Mesenchymal stem cell (in vitro differentiated cells and primary cell): Measurements from ENCODE around the gene FRMPD1.

Experiments used
- DNase-seq: peaks from one replicate; pipeline ENCODE4 v3.0.0-alpha.2; 2013
- H2AFZ ChIP-seq: one replicate; pipeline ENCODE4 v1.6.1; 2013; ENCODE audit warnings: low read depth, mild to moderate bottlenecking, control low read depth, inconsistent platforms, low read length, moderate library complexity
- H2AK5ac ChIP-seq: 2 replicates; pipeline ENCODE4 v1.6.1; 2013; ENCODE audit warnings: low read length, moderate library complexity, mild to moderate bottlenecking, inconsistent platforms; ENCODE audit not compliant: severe bottlenecking
- H2BK120ac ChIP-seq: one replicate; pipeline ENCODE4 v1.6.1; 2013; ENCODE audit warnings: low read depth, mild to moderate bottlenecking, inconsistent platforms, low read length, moderate library complexity
- H2BK12ac ChIP-seq, 2 experiments: one replicate each; pipeline ENCODE4 v1.6.1; 2013; ENCODE audit warnings: inconsistent platforms in 2 of 2, low read length in 2 of 2, mild to moderate bottlenecking in 2 of 2, moderate library complexity in 2 of 2, control low read depth in 1 of 2
- H2BK15ac ChIP-seq: one replicate; pipeline ENCODE4 v1.6.1; 2013; ENCODE audit warnings: mild to moderate bottlenecking, low read depth, inconsistent platforms; ENCODE audit not compliant: poor library complexity, severe bottlenecking
- H2BK5ac ChIP-seq: 2 replicates; pipeline ENCODE4 v1.6.1; 2013; ENCODE audit warnings: low read depth, mild to moderate bottlenecking, low read length, control low read depth, inconsistent platforms; ENCODE audit not compliant: poor library complexity, severe bottlenecking
- H3K14ac ChIP-seq, 2 experiments: one replicate each; pipeline ENCODE4 v1.6.1; 2013; ENCODE audit warnings: inconsistent platforms in 2 of 2, low read length in 2 of 2, control low read depth in 1 of 2, mild to moderate bottlenecking in 1 of 2, moderate library complexity in 1 of 2
- H3K18ac ChIP-seq, 2 experiments: one replicate each; pipeline ENCODE4 v1.6.1; 2013; ENCODE audit warnings: inconsistent platforms in 2 of 2, low read length in 2 of 2, control low read depth in 1 of 2, low read depth in 1 of 2, mild to moderate bottlenecking in 1 of 2
- H3K23ac ChIP-seq, 2 experiments: one replicate each; pipeline ENCODE4 v1.6.1; 2013; ENCODE audit warnings: inconsistent platforms in 2 of 2, low read length in 2 of 2, mild to moderate bottlenecking in 2 of 2, moderate library complexity in 2 of 2, control low read depth in 1 of 2
- H3K27ac ChIP-seq: 2 replicates; pipeline ENCODE4 v1.5.1; 2013; ENCODE audit warnings: mild to moderate bottlenecking, moderate library complexity, low read length, control low read depth, inconsistent platforms; ENCODE audit not compliant: poor library complexity, severe bottlenecking
- H3K27me3 ChIP-seq, 2 experiments: 2 replicates each; pipeline versions ENCODE4 v1.6.1 to v1.7.0; 2013; ENCODE audit warnings: low read length in 2 of 2, mild to moderate bottlenecking in 2 of 2, moderate library complexity in 2 of 2, control low read depth in 1 of 2, inconsistent platforms in 1 of 2; ENCODE audit not compliant: control insufficient read depth in 1 of 2, insufficient read depth in 1 of 2
- H3K36me3 ChIP-seq, 2 experiments: 2 replicates each; pipeline versions ENCODE4 v1.6.1 to v1.7.0; 2013; ENCODE audit warnings: low read length in 2 of 2, control low read depth in 1 of 2, inconsistent platforms in 1 of 2, low read depth in 1 of 2, mild to moderate bottlenecking in 1 of 2; ENCODE audit not compliant: insufficient read depth in 2 of 2, control insufficient read depth in 1 of 2
- H3K4ac ChIP-seq, 2 experiments: one replicate each; pipeline ENCODE4 v1.6.1; 2013; ENCODE audit warnings: inconsistent platforms in 2 of 2, low read length in 2 of 2, mild to moderate bottlenecking in 2 of 2, moderate library complexity in 2 of 2, control low read depth in 1 of 2, low read depth in 1 of 2
- H3K4me1 ChIP-seq: 2 replicates; pipeline ENCODE4 v1.6.1; 2013; ENCODE audit warnings: low read depth, low read length, control low read depth; ENCODE audit not compliant: control insufficient read depth, insufficient read depth
- H3K4me2 ChIP-seq: 2 replicates; pipeline ENCODE4 v1.6.1; 2013; ENCODE audit warnings: low read length, mild to moderate bottlenecking, inconsistent platforms; ENCODE audit not compliant: poor library complexity, severe bottlenecking
- H3K4me3 ChIP-seq, 2 experiments: 2 replicates each; pipeline versions ENCODE4 v1.5.1 to v1.7.0; 2013; ENCODE audit warnings: low read length in 2 of 2, mild to moderate bottlenecking in 2 of 2, control low read depth in 1 of 2, low read depth in 1 of 2; ENCODE audit not compliant: insufficient read depth in 1 of 2
- H3K79me1 ChIP-seq: replicated peaks from 2 replicates; pipeline ENCODE4 v1.6.1; 2013; ENCODE audit warnings: mild to moderate bottlenecking, control low read depth, low read length, inconsistent platforms; ENCODE audit not compliant: poor library complexity, severe bottlenecking
- H3K9ac ChIP-seq: 2 replicates; pipeline ENCODE4 v1.7.0; 2013; ENCODE audit warnings: mild to moderate bottlenecking, low read length, moderate library complexity
- H3K9me3 ChIP-seq: 2 replicates; pipeline ENCODE4 v1.7.0; 2013; ENCODE audit warnings: mild to moderate bottlenecking, low read length; ENCODE audit not compliant: control insufficient read depth
- H4K8ac ChIP-seq: one replicate; pipeline ENCODE4 v1.6.1; 2013; ENCODE audit warnings: inconsistent platforms, mild to moderate bottlenecking, low read length, moderate library complexity
- H4K91ac ChIP-seq: one replicate; pipeline ENCODE4 v1.6.1; 2013; ENCODE audit warnings: mild to moderate bottlenecking, low read length, inconsistent platforms
- WGBS: methylation state at CpG from one replicate; pipeline ENCODE4 v1.1.7; 2013; ENCODE audit warnings: mixed read lengths; 5-methylcytosine and 5-hydroxymethylcytosine counted together

Gene FRMPD1

GRCh38 chr9:37696528-37696927, 45.8 kb downstream of the FRMPD1 start:
- H2BK5ac ChIP-seq = no peak overlapping the region
- no peak overlapping the region for H3K9ac ChIP-seq
- no peak overlapping the region for H3K27ac ChIP-seq
- H2BK12ac ChIP-seq = no peak overlapping the region
- peaks cover 29 to 41% of the 10 kb centered on the region in 2 experiments for H3K27me3 ChIP-seq
- no peak overlapping the region for H2BK120ac ChIP-seq
- H3K36me3 ChIP-seq = peaks cover 0 to 5% of the 10 kb centered on the region in 2 experiments
- no peak overlapping the region for H2BK15ac ChIP-seq
- no CpG with 5 or more reads among the region's 1 CpG for WGBS
- no peaks in the 10 kb centered on the region for H3K79me1 ChIP-seq
- no peak overlapping the region for H4K91ac ChIP-seq
- no peak for DNase-seq
- no peak overlapping the region for H3K4me3 ChIP-seq
- H4K8ac ChIP-seq = no peak overlapping the region
- H3K23ac ChIP-seq = no peak overlapping the region
- no peak overlapping the region for H3K18ac ChIP-seq
- no peaks in the 10 kb centered on the region for H3K9me3 ChIP-seq
- H3K4ac ChIP-seq = no peak overlapping the region
- no peak overlapping the region for H2AK5ac ChIP-seq
- no peak overlapping the region for H2AFZ ChIP-seq
- no peak overlapping the region for H3K14ac ChIP-seq
- H3K4me2 ChIP-seq = no peak overlapping the region
- no peaks in the 10 kb centered on the region for H3K4me1 ChIP-seq

GRCh38 chr9:37700131-37700530, 49.4 kb downstream of the FRMPD1 start:
- no peak overlapping the region for H2BK5ac ChIP-seq
- no peak overlapping the region for H4K8ac ChIP-seq
- H2BK120ac ChIP-seq = no peak overlapping the region
- no peak overlapping the region for H2BK12ac ChIP-seq
- H3K27me3 ChIP-seq = peaks cover 20 to 21% of the 10 kb centered on the region in 2 experiments
- H3K4me3 ChIP-seq = no peak overlapping the region
- no peak for DNase-seq
- H3K9ac ChIP-seq = no peak overlapping the region
- no peaks in the 10 kb centered on the region for H3K4me1 ChIP-seq
- H2BK15ac ChIP-seq = no peak overlapping the region
- H3K4me2 ChIP-seq = no peak overlapping the region
- no peak overlapping the region for H3K14ac ChIP-seq
- no peak overlapping the region for H3K18ac ChIP-seq
- no peak overlapping the region for H3K27ac ChIP-seq
- no peaks in the 10 kb centered on the region for H3K79me1 ChIP-seq
- no peaks in the 10 kb centered on the region for H3K9me3 ChIP-seq
- no peak overlapping the region for H3K4ac ChIP-seq
- H3K36me3 ChIP-seq = peaks cover 0 to 2% of the 10 kb centered on the region in 2 experiments
- H2AK5ac ChIP-seq = no peak overlapping the region
- no peak overlapping the region for H3K23ac ChIP-seq
- no peak overlapping the region for H4K91ac ChIP-seq
- 100% methylated on average over 2 of the region's 3 CpGs for WGBS
- H2AFZ ChIP-seq = no peak overlapping the region

GRCh38 chr9:37700900-37701299, 50.1 kb downstream of the FRMPD1 start:
- Histone ChIP-seq H2BK5ac (no peak overlapping the region), H3K4ac (no peak overlapping the region), H3K23ac (no peak overlapping the region), H4K91ac (no peak overlapping the region), H2BK12ac (no peak overlapping the region), H3K14ac (no peak overlapping the region), H3K79me1 (no peaks in the 10 kb centered on the region), H3K9ac (no peak overlapping the region), H3K27ac (no peak overlapping the region), H2BK15ac (no peak overlapping the region), H3K9me3 (no peaks in the 10 kb centered on the region), H3K18ac (no peak overlapping the region), H2BK120ac (no peak overlapping the region), H2AFZ (no peak overlapping the region), H3K4me3 (no peak overlapping the region), H3K36me3 (no peaks in the 10 kb centered on the region), H3K27me3 (peaks cover 16 to 20% of the 10 kb centered on the region in 2 experiments), H4K8ac (no peak overlapping the region), H2AK5ac (no peak overlapping the region), H3K4me2 (no peak overlapping the region), H3K4me1 (no peaks in the 10 kb centered on the region)
- 88% methylated on average over 1 of the region's 3 CpGs for WGBS
- no peak for DNase-seq

- no peak overlapping the region for H3K4ac ChIP-seq
- no peak overlapping the region for H3K14ac ChIP-seq
- H3K4me2 ChIP-seq = no peak overlapping the region
- WGBS = 76% methylated on average over 2 of the region's 3 CpGs
- H3K4me3 ChIP-seq = no peak overlapping the region
- H2AFZ ChIP-seq = no peak overlapping the region
- H2BK15ac ChIP-seq = no peak overlapping the region
- H3K9ac ChIP-seq = no peak overlapping the region
- no peak overlapping the region for H3K27ac ChIP-seq
- no peak overlapping the region for H2BK120ac ChIP-seq
- no peak overlapping the region for H2BK12ac ChIP-seq
- peaks cover 17 to 45% of the 10 kb centered on the region in 2 experiments for H3K27me3 ChIP-seq
- no peak overlapping the region for H4K8ac ChIP-seq
- H2AK5ac ChIP-seq = no peak overlapping the region
- H3K9me3 ChIP-seq = no peaks in the 10 kb centered on the region
- no peak overlapping the region for H4K91ac ChIP-seq
- H3K18ac ChIP-seq = no peak overlapping the region
- H3K23ac ChIP-seq = no peak overlapping the region
- no peak overlapping the region for H2BK5ac ChIP-seq
- H3K36me3 ChIP-seq = peaks cover 0 to 7% of the 10 kb centered on the region in 2 experiments
- no peaks in the 10 kb centered on the region for H3K79me1 ChIP-seq
- DNase-seq = no peak
- no peaks in the 10 kb centered on the region for H3K4me1 ChIP-seq
Observed at GRCh38 chr9:37705787-37706186, 55.0 kb downstream of the FRMPD1 start.
